Measurements from ENCODE around the gene GSG1.

GRCh38 chr12:13084898-13085640, 18.4 kb downstream of the GSG1 start:
- TF ChIP-seq CTCF (IDR thresholded peaks at IDR 0.05; ENCODE audit: extremely low read depth in 1 of 2, insufficient read depth in 1 of 2, low read depth in 1 of 2, low read length in 2 of 2) (no peak), POLR2A (IDR thresholded peaks at IDR 0.05; ENCODE audit: low read depth, low read length) (no peak), FOS (IDR thresholded peaks at IDR 0.05; ENCODE audit: borderline replicate concordance, insufficient read depth, low read length) (no peak), POLR2AphosphoS5 (IDR thresholded peaks at IDR 0.05; ENCODE audit: insufficient read depth, low read depth, low read length) (no peak), EZH2 (IDR thresholded peaks at IDR 0.05; ENCODE audit: borderline replicate concordance, low read depth, low read length, severe bottlenecking) (no peak), MAX (IDR thresholded peaks at IDR 0.05; ENCODE audit: insufficient read depth, insufficient read length) (no peak), JUN (IDR thresholded peaks at IDR 0.05; ENCODE audit: borderline replicate concordance, insufficient read depth, insufficient read length, low read depth) (no peak)

Measured in endothelial cell of umbilical vein (primary cell).